Activated T-helper 1 cell treated with anti-CD3 and anti-CD28 coated beads, Interleukin-2, amount 50 U/mL, for 16 hours (primary cell): ENCODE measurements around the gene HADHA.

Experiments
- DNase-seq, 2 donors: peaks; one replicate each; pipeline ENCODE4 v3.0.0-alpha.2; 2020; ENCODE audit warnings: low read depth in 1 of 2, low spot score in 1 of 2

The HADHA gene

DNA sequence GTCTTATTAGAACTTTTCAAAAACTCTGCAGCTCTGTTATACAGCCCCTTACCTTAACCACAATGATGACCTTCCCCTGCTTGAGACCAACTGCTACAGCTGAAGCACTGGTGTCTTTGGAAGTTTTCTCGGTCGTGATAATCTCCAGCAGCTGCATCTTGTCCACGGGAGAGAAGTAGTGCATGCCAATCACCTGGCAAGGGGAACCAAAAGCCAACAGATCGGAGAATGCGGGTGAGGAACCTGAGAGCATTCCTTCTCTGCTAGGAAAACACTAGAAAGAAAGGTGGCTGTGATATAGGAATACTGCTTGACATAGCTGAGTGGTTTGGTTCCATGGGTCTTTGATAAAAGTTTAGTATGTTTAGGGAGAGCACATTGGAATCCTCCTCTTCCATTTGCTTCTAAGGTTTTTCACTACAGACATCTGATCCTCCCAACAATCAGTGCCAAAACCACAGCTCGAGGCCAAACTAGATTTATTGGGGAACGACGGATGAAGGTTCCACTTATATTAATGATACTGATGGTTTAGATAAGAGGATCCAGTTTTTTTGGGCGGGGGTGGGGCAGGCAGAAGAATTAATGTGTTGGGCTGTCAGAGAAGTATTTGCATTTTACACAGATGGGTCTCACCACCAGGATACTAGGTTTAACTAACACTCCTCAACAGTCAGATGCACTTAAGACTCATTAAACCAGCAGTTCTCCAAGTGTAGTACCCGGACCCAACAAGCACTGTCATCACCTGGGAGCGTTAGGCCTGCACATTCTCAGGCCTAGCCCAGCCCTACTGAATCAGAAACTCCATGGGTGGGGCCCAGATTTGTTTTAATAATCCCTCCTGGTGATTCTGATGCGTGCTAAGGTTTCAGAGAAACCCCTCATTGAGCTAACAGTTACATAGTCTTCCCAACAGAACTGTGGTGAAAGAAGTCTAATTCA lies 49.1 kb downstream of the HADHA start:
- DNase-seq, result no peak

GRCh38 chr2:26193578-26194231 lies 50.7 kb downstream of the HADHA start:
- DNase-seq, result no peak

DNA sequence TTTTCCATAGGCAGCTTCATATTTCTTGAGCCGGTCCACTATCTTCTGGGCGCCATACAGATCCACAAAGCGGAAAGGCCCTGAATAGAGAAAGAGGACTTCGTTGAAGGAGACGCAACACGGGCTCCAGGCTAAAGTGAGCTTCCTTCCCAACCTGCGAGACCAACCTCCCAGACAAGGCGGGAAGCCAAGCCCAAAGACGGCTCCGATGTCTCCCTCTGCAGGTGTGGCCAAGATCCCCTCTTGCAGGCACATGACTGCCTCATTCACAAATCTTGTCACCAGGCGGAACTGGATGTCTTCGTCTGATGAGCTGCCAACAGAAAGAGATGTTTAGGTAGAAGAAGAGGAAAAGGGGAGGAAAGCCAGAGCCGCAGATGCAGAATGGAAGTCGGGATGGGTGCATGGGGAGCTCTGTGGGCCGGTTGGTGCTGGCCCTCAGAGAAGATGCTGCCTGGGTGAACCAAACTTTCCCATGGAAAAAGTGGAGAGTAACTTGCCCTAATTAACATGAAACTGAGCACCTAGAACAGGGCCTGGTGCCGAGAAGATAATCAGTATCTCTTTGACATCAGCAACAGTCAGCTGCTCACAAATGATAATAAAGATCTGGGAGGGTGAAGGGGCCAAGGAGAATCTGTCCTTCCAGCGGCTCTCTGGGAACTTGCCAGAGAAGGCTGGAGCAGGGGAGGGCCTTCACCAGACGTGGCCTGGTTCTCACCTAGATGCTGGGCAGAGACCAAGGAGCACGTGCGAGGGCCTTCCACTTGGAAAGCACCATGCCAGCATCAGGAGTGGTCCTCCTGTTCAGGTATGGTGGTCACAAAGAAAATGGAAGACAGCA lies 52.9 kb downstream of the HADHA start:
- DNase-seq, result no peak

GRCh38 chr2:26190369-26190768 lies 54.1 kb downstream of the HADHA start:
- no peak for DNase-seq

DNA sequence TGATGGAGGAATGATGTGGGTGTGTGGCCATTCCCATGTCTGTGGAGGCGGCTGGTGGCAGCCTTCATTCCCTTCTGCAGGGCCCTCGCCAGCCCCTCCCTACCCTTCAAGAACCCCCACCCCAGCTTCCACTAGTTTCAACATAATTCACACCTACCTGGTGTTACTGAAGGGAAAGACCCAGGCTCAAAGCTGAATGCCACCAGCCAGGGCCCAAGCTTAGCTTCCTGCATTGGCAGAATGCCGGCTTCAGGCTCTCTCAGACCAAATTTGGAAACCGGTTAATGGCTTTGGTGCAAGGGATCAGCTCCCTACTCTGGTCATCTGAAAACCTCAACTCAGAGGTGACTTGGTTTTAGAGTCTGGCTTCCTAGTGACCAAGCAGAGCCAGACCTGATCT lies 54.7 kb downstream of the HADHA start:
- DNase-seq, result no peak

GRCh38 chr2:26189123-26189522 lies 55.3 kb downstream of the HADHA start:
- no peak for DNase-seq

DNA sequence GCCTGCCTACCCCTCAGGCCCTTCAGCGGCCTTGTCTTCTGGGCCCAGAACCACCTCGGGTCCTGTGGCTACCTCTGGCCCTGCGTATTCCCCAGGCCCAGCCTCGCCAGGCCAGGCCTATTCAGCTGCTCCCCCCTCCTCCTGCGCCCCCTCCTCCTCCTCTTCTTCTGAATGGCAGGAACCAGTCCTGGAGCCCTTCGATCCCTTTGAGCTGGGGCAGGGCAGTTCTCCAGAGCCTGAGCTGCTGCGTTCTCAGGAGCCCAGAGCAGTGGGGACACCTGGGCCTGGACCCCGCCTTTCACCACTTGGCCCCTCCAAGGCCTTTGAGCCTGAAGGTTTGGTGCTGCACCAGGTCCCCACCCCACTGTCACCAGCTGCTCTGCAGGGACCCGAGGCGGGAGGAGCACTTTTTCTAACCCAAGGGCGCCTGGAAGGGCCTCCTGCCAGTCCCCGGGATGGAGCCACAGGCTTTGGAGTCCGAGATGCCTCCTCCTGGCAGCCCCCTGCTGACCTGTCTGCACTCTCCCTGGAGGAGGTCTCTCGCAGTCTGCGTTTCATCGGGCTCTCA lies 56.8 kb downstream of the HADHA start:
- DNase-seq, result no peak

- DNase-seq, result no peak
Observed at GRCh38 chr2:26187114-26187513, 57.3 kb downstream of the HADHA start.

DNA sequence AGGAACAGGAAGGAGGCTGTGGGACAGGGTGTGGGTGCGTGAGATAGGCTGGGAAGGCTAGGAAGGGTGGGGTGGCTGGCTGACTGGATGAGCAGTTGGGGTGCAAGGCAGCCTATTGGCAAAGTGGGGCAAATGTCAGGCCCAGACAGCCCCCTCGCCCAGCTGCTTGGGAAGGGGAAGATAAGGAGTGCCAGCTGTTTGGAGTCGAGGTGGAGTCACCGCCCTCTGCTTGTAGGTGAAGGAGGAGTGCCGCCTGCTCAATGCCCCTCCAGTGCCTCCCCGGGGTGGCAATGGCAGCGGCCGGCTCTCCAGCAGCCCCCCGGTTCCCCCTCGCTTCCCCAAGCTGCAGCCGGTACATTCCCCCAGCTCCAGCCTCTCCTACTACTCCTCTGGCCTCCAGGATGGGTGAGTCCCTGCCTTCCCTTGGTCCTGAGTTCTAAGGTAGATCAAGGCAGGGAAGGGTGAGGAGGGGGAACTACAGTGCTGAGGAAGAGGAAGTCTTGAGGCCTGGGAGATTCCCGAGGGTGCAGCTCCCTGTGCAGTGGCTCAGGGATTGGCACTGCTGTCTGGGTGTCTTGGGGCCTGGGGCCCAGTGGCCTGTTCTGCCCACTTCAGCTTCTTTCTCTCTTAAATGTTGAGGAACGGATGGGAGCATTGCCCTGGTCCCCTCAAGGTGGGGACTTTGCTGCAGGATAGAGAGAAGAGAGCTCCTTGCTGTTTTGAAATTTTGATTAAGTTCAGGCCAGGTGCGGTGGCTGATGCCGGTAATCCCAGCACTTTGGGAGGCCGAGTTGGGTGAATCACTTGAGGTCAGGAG lies 58.3 kb downstream of the HADHA start:
- no peak for DNase-seq

DNA sequence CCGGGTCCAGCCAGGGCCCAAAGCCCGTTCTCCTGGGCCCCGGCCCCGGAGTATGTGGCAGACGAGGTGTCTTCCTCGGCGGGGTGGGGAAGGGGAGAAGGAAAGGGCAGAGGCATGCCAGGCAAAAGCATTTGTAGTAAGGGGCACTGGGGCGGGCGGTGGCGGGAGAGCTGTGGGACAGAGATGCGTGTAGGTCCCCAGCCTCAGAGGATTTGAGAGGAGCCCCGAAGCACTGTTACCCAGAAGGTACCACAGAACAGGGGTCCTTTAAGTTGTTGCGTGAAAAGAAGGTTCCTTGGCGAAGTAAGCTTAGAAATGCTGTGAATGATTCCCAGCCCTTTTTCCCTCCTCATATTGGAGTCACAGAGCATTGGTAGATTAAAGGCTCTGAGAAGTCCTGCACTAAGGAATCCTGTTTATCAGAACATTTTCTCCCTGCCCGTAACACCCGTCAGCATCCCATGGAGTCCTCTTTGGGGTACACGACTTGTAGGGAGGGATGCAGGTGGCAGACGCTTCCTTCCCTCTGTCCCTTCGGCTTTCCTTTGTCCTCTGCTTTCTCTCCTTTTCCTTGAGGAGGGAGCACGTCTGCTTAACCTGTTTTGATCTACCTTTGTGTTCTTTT lies 59.0 kb downstream of the HADHA start:
- no peak for DNase-seq

- DNase-seq, result peak; percentile 74 to 78
Observed at GRCh38 chr2:26184555-26185303, 59.7 kb downstream of the HADHA start.

GRCh38 chr2:26184121-26184520 lies 60.3 kb downstream of the HADHA start:
- no peak for DNase-seq

GRCh38 chr2:26182887-26183630 lies 61.4 kb downstream of the HADHA start:
- DNase-seq, result no peak

DNA sequence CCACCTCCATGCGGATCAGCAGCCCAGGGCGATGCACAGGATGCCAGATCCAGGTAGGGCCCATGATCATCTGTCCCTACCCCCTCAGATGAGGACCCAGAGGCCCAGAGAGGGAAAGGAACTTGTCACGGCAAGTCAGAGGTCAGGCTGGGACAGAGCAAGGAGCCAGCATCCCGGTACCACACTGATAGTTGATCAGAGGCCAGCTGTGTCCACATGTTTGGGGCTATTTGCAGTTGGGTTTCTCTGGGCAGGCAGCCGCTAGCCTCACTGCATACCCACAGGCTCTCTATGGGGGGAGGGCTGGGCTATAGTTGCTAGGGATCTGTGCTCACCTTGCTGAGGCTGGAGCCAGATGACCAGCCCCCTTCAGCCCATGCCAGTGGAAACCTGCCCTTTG lies 62.0 kb downstream of the HADHA start:
- DNase-seq, result no peak

DNA sequence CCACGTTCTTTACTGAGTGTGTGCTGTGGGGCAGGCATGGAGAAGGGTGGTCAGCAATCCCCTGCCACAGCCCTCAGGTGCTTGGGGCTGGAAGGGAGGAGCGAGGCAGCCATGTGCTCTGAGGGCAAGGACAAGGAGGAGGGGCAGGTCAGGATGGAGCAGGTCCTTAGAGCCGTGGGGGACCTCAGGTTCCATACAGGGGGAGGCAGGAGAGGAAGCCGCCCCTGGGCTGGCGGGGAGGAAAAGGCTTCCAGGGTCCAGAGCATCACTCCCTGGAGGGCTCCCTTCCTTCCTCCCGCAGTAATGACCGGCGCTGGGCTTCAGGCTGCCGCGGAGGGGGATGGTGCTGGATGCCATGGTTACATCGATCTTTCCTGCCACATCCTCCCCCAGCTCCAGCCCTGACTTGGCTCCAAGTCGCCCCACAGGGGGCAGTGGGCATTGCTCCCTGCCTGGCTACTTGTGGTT lies 65.0 kb downstream of the HADHA start:
- DNase-seq, result no peak

DNA sequence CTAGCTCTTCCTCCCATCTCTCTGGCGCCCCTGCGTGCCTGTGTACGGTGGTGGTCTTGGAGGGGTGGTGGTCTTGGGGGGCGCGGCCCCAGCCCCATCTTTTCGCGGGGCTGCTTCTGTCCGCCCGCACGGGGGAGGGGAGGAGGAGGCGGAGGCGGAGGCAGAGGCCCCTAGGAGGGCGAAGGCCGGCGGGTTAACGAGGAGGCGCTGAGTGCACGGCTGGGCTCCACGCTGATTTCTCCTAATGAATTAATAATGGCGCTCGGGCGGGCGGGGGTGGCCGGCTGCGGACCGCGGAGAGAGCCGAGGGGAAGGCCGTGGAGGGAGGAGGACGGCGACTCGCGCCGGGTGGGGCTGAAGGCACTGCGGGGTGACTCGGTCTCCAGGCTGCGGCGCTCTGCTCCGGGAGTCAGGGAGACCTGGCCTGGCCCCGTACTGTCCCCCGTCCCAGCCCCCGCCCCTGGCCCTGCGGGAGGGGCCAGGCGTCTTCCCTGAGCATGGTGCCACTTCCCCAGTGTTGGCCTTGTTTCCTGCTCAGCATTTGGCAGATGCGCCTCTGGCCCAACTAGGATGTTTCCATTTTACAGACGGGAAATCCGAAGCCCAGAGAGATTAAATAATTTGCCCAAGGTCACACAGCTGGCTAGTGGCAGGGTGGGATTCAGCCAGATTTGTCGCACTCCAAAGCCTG lies 65.5 kb downstream of the HADHA start:
- DNase-seq, result no peak

DNA sequence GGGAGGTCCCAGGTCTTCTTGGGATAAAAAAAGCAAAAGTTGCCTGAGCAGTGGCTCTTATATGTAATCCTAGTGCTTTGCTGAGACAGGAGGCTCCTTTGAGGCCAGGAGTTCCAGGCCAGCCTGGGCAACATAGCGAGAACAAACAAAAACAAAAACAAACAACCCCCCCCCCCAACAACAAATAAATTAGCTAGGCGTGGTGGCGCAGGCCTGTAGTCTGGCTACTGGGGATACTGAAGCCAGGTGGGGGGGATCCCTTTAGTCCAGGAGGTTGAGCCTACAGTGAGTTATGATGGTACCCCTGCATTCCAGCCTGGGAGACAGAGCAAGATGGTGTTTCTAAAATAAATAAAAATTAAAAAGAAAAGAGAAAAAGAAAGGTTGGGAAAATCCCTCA lies 66.2 kb downstream of the HADHA start:
- DNase-seq, result no peak

DNA sequence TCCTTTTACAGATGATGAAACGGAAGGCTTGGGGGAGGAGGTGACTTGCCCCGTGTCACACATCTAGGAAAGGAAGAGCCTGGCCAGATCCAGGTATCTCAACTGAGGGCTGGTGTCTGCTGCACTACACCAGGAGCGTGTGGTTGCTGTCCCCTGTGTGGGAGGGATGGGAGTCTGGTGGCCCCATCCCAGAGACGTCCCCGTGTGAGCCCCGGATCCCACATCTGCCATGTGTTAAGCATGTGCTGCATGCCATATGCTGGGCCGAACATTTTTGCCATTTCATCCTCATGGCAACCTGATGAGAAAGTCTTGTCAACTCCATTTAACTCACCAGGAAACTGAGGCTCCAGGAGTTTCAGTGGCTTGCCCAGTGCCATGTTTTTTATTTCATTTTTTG lies 67.3 kb downstream of the HADHA start:
- no peak for DNase-seq
